NB4 (cell line): Measurements from ENCODE around the gene CADPS2.

Experiments used
- DNase-seq: peaks from one replicate; pipeline ENCODE4 v3.0.0; 2010; ENCODE audit warnings: low read depth
- H3K4me3 ChIP-seq: one replicate; pipeline ENCODE4 v1.5.1; 2011; ENCODE audit warnings: mild to moderate bottlenecking, low read depth, low read length, moderate library complexity
- CTCF ChIP-seq: IDR thresholded peaks from one replicate; pipeline ENCODE4 v1.5.1; 2012; ENCODE audit warnings: low read depth, low read length
- MAX ChIP-seq: IDR thresholded peaks from 2 replicates; pipeline ENCODE4 v1.6.1; 2011; ENCODE audit warnings: low read depth, low read length
- MYC ChIP-seq: IDR thresholded peaks from 2 replicates; pipeline ENCODE4 v1.6.1; 2011; ENCODE audit warnings: low read depth, low read length
- POLR2A ChIP-seq: IDR thresholded peaks from 2 replicates; pipeline ENCODE4 v1.6.1; 2011; ENCODE audit warnings: mild to moderate bottlenecking; ENCODE audit not compliant: insufficient read length; ENCODE audit errors: extremely low read depth

Gene CADPS2

DNA sequence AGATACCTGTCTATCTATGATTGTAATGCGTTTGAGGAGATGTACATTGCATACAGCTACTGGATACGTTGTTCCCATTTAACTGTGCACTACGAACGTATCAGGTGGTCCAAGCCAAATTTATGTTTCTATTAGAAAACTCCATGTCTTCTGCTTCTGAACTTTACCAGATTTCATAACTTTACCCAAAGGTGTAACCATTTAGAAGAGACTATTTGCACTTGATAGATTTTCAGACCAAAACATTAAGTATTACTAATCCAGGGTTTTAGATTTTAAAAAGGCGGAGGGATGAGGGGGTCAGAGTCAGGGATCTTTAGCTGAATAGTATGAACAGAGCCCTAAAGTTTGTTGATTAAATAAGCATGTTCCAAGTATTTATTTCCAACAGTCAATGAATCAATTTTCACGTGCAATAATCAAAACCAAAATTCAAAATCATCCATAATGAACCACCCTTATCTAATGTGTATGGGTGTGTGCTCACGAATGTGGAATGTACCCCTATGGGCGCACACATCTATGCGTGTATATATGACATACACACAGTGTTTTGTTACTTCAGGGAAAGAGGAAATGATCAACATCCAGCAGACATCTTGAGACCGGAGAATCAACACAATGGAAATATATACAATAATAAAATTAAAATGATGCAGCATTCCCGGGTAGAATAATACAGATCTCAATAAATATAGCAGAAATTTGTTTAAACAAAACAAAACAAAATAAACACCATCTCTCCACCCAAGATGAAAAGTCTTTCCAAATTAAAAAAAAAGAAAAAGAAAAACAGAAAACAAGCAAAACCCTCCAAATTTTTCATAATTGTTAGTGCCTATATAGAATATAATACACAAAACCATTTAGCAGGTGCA lies 585.1 kb downstream of the CADPS2 start:
- no peak for TF ChIP-seq CTCF
- no peak for TF ChIP-seq POLR2A
- no peak for TF ChIP-seq MAX
- no peak for TF ChIP-seq MYC
- no peak overlapping the region for H3K4me3 ChIP-seq
- no peak for DNase-seq

- TF ChIP-seq POLR2A (no peak), MYC (no peak), CTCF (no peak), MAX (no peak)
- no peak overlapping the region for H3K4me3 ChIP-seq
- no peak for DNase-seq
These were observed 585.9 kb downstream of the CADPS2 start for GRCh38 chr7:122300211-122300932.

GRCh38 chr7:122299624-122300210 lies 586.5 kb downstream of the CADPS2 start:
- no peak overlapping the region for H3K4me3 ChIP-seq
- no peak for DNase-seq
- TF ChIP-seq MAX (no peak), CTCF (no peak), POLR2A (no peak), MYC (no peak)

- H3K4me3 ChIP-seq, result no peak overlapping the region
- no peak for TF ChIP-seq POLR2A
- TF ChIP-seq CTCF, result no peak
- no peak for TF ChIP-seq MAX
- no peak for TF ChIP-seq MYC
- DNase-seq, result no peak
These were observed 587.6 kb downstream of the CADPS2 start for GRCh38 chr7:122298618-122299017.

DNA sequence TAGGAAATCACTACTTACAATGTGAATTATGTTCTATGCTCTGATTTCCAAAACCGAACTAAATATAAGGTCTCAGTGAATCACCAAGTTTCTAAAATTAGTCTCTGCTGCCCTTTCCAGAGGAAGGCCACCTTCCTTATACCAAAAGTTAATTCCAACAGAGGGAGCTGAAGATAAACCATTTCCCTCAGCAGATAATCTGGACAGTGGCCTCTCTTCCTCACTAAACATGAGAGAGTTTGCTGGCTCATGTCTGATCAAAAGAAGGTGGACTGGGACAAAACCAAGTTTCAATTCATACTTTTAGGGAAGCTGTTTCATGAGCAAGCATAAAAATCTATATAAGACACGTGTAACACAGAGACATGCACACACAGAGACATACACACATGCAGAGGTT lies 588.1 kb downstream of the CADPS2 start:
- no peak overlapping the region for H3K4me3 ChIP-seq
- DNase-seq, result no peak
- no peak for TF ChIP-seq CTCF
- TF ChIP-seq POLR2A, result no peak
